ENCODE measurements around the gene LAMC3. TPM values are rescaled to one million over a fixed set of nuclear protein-coding genes. Genes with fewer than 3 reads are reported as not detected.

LAMC3 gene
- total RNA-seq, 1 donor from 2014 or later: 0.20 TPM

DNA sequence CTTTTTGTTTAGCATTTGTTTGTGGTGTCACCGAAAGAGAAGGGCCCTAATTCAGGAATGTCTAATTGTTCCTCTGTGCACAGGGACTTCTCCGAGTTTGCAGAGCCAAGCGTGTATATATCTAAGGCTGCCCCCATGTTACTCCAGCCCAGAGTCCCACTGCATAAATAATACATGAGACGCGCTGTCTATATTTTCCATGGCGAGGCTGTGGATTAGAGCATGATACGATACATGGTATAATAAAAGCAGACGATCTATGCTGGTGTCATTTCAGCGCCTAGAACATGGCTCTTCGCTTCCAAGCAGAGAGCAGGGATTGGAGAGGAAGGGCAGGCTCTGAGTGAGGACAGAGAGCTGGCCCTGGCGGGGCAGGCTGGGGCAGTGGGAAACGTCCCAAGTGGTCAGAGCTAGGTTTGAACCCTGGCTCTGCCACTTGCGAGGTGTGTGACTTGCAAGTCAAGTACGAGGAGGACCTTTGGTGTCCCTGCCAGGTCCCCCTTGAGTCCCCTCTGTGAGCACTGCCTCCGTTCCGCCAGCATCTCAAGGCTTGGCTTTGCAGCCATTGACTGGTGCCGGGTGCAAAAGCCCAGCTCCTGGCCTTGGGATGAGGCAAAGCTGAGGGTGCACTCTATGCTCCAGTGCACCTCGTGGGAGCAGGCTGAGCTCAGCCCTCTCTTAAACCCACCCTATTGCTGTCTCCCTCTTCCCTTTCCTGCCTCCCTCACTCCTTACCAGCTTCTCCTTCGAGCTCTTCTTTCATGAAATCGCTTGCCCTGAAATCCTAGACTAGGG, 29.2 kb upstream of the LAMC3 start:
- TF ChIP-seq EZH2 (IDR thresholded peaks at IDR 0.05; ENCODE audit: insufficient read depth, low read length): no peak
- TF ChIP-seq, protein P1, sequence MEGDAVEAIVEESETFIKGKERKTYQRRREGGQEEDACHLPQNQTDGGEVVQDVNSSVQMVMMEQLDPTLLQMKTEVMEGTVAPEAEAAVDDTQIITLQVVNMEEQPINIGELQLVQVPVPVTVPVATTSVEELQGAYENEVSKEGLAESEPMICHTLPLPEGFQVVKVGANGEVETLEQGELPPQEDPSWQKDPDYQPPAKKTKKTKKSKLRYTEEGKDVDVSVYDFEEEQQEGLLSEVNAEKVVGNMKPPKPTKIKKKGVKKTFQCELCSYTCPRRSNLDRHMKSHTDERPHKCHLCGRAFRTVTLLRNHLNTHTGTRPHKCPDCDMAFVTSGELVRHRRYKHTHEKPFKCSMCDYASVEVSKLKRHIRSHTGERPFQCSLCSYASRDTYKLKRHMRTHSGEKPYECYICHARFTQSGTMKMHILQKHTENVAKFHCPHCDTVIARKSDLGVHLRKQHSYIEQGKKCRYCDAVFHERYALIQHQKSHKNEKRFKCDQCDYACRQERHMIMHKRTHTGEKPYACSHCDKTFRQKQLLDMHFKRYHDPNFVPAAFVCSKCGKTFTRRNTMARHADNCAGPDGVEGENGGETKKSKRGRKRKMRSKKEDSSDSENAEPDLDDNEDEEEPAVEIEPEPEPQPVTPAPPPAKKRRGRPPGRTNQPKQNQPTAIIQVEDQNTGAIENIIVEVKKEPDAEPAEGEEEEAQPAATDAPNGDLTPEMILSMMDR (IDR thresholded peaks at IDR 0.05; ENCODE audit: insufficient read depth, low read depth, low read length): no peak
- Histone ChIP-seq H3K4me2 (ENCODE audit: low read length) (no peak overlapping the region), H4K20me1 (ENCODE audit: insufficient read depth, low read length) (no peaks in the 10 kb centered on the region), H3K4me1 (ENCODE audit: insufficient read depth, low read length) (no peaks in the 10 kb centered on the region), H3K4me3 (ENCODE audit: insufficient read depth, low read depth, low read length) (no peak overlapping the region), H3K27me3 (ENCODE audit: insufficient read depth, low read length) (peaks cover 16% of the 10 kb centered on the region), H3K79me2 (ENCODE audit: insufficient read depth, low read length) (no peaks in the 10 kb centered on the region), H3K27ac (ENCODE audit: low read depth, low read length) (no peak overlapping the region), H3K36me3 (ENCODE audit: insufficient read depth, low read length) (no peaks in the 10 kb centered on the region), H3K9ac (ENCODE audit: low read length) (no peak overlapping the region), H2AFZ (ENCODE audit: low read depth, low read length) (no peak overlapping the region), H3K9me3 (ENCODE audit: insufficient read depth, low read depth, low read length) (no peaks in the 10 kb centered on the region)
- H3K27me3 Mint-ChIP-seq (ENCODE audit: low read depth, unreplicated experiment): peaks cover 44% of the 10 kb centered on the region
- H3K36me3 Mint-ChIP-seq (ENCODE audit: low read depth, unreplicated experiment): no peaks in the 10 kb centered on the region
- no peak overlapping the region for H3K27ac Mint-ChIP-seq (ENCODE audit: unreplicated experiment)
- H3K9me3 Mint-ChIP-seq (ENCODE audit: unreplicated experiment): no peaks in the 10 kb centered on the region
- no peaks in the 10 kb centered on the region for H3K4me1 Mint-ChIP-seq (ENCODE audit: low read depth, unreplicated experiment)
- FAIRE-seq (no peak), DNase-seq (ENCODE audit: low read depth) (no peak)
- H3K4me3 Mint-ChIP-seq (ENCODE audit: unreplicated experiment): no peak overlapping the region

DNA sequence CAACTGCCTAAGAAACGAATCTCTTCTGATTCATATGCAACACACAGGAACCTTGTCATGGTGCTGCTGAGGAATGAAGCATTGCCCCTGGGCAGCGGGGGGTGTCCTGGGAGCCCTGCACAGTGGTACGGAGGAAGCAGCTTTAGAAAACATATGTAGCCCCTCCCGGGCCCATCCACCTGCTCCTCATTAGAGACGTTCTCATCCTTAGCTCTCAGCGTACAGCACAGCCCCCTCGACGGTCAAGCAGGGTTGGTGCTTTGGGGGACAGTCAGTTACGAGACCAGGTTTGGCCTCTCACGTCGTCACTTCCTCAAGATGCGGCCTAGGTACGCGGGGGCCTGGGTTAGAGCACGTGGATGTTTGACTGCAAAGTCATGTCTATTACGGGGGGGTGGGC, 28.4 kb upstream of the LAMC3 start:
- H2AFZ ChIP-seq (ENCODE audit: low read depth, low read length): no peak overlapping the region

More for the DNA sequence above, 28.4 kb upstream of the LAMC3 start:
- H3K4me1 ChIP-seq (ENCODE audit: insufficient read depth, low read length): no peaks in the 10 kb centered on the region
- FAIRE-seq (no peak), DNase-seq (ENCODE audit: low read depth) (no peak)
- H3K4me3 Mint-ChIP-seq (ENCODE audit: unreplicated experiment): no peak overlapping the region
- TF ChIP-seq EZH2 (IDR thresholded peaks at IDR 0.05; ENCODE audit: insufficient read depth, low read length): peak; percentile 17
- TF ChIP-seq, protein P1 (IDR thresholded peaks at IDR 0.05; ENCODE audit: insufficient read depth, low read depth, low read length): no peak
- no peaks in the 10 kb centered on the region for H3K9me3 Mint-ChIP-seq (ENCODE audit: unreplicated experiment)
- peaks cover 41% of the 10 kb centered on the region for H3K27me3 Mint-ChIP-seq (ENCODE audit: low read depth, unreplicated experiment)
- no peak overlapping the region for H3K4me3 ChIP-seq (ENCODE audit: insufficient read depth, low read depth, low read length)
- no peaks in the 10 kb centered on the region for H3K4me1 Mint-ChIP-seq (ENCODE audit: low read depth, unreplicated experiment)
- H3K36me3 Mint-ChIP-seq (ENCODE audit: low read depth, unreplicated experiment): no peaks in the 10 kb centered on the region
- no peaks in the 10 kb centered on the region for H3K36me3 ChIP-seq (ENCODE audit: insufficient read depth, low read length)
- no peak overlapping the region for H3K27ac Mint-ChIP-seq (ENCODE audit: unreplicated experiment)
- H3K9ac ChIP-seq (ENCODE audit: low read length): no peak overlapping the region
- H3K27ac ChIP-seq (ENCODE audit: low read depth, low read length): no peak overlapping the region
- no peaks in the 10 kb centered on the region for H4K20me1 ChIP-seq (ENCODE audit: insufficient read depth, low read length)
- no peaks in the 10 kb centered on the region for H3K9me3 ChIP-seq (ENCODE audit: insufficient read depth, low read depth, low read length)
- no peak overlapping the region for H3K4me2 ChIP-seq (ENCODE audit: low read length)
- no peaks in the 10 kb centered on the region for H3K79me2 ChIP-seq (ENCODE audit: insufficient read depth, low read length)
- peaks cover 16% of the 10 kb centered on the region for H3K27me3 ChIP-seq (ENCODE audit: insufficient read depth, low read length)

Measured in astrocyte (in vitro differentiated cells and primary cell).